ENCODE results near the gene CPNE4.

CPNE4 gene

GRCh38 chr3:131796111-131796510 is 238.7 kb downstream of the CPNE4 start:
- peaks cover 16% of the 10 kb centered on the region for H3K27me3 Mint-ChIP-seq
- no peak overlapping the region for H3K27ac Mint-ChIP-seq
- peaks cover 4% of the 10 kb centered on the region for H3K4me1 Mint-ChIP-seq (ENCODE audit: low read depth)
- H3K9me3 Mint-ChIP-seq (ENCODE audit: low read depth): no peaks in the 10 kb centered on the region
- H3K4me3 Mint-ChIP-seq: no peak overlapping the region
- H3K36me3 Mint-ChIP-seq: no peaks in the 10 kb centered on the region

- H3K9me3 Mint-ChIP-seq (ENCODE audit: low read depth): no peaks in the 10 kb centered on the region
- peaks cover 16% of the 10 kb centered on the region for H3K27me3 Mint-ChIP-seq
- H3K27ac Mint-ChIP-seq: no peak overlapping the region
- H3K4me3 Mint-ChIP-seq: no peak overlapping the region
- no peaks in the 10 kb centered on the region for H3K36me3 Mint-ChIP-seq
- H3K4me1 Mint-ChIP-seq (ENCODE audit: low read depth): peaks cover 4% of the 10 kb centered on the region
Measured at GRCh38 chr3:131795390-131796090, 239.3 kb downstream of the CPNE4 start.

GRCh38 chr3:131794766-131795388 is 239.9 kb downstream of the CPNE4 start:
- H3K36me3 Mint-ChIP-seq: no peaks in the 10 kb centered on the region
- H3K9me3 Mint-ChIP-seq (ENCODE audit: low read depth): no peaks in the 10 kb centered on the region
- peaks cover 16% of the 10 kb centered on the region for H3K27me3 Mint-ChIP-seq
- no peak overlapping the region for H3K4me3 Mint-ChIP-seq
- no peak overlapping the region for H3K27ac Mint-ChIP-seq
- peaks cover 4% of the 10 kb centered on the region for H3K4me1 Mint-ChIP-seq (ENCODE audit: low read depth)

GRCh38 chr3:131793870-131794269 is 240.9 kb downstream of the CPNE4 start:
- H3K9me3 Mint-ChIP-seq (ENCODE audit: low read depth): no peaks in the 10 kb centered on the region
- H3K4me3 Mint-ChIP-seq: no peak overlapping the region
- H3K4me1 Mint-ChIP-seq (ENCODE audit: low read depth): peaks cover 4% of the 10 kb centered on the region
- H3K36me3 Mint-ChIP-seq: no peaks in the 10 kb centered on the region
- H3K27me3 Mint-ChIP-seq: peaks cover 16% of the 10 kb centered on the region
- H3K27ac Mint-ChIP-seq: no peak overlapping the region

GRCh38 chr3:131789188-131789587 is 245.6 kb downstream of the CPNE4 start:
- no peaks in the 10 kb centered on the region for H3K36me3 Mint-ChIP-seq
- no peaks in the 10 kb centered on the region for H3K4me1 Mint-ChIP-seq (ENCODE audit: low read depth)
- no peaks in the 10 kb centered on the region for H3K9me3 Mint-ChIP-seq (ENCODE audit: low read depth)
- H3K27me3 Mint-ChIP-seq: peaks cover 3% of the 10 kb centered on the region
- no peak overlapping the region for H3K27ac Mint-ChIP-seq
- no peak overlapping the region for H3K4me3 Mint-ChIP-seq

GRCh38 chr3:131786386-131786785 is 248.4 kb downstream of the CPNE4 start:
- no peaks in the 10 kb centered on the region for H3K27me3 Mint-ChIP-seq
- H3K4me3 Mint-ChIP-seq: no peak overlapping the region

GRCh38 chr3:131782751-131783150 is 252.1 kb downstream of the CPNE4 start:
- Mint-ChIP-seq H3K4me3 (no peak overlapping the region), H3K27me3 (no peaks in the 10 kb centered on the region), H3K27ac (no peak overlapping the region), H3K4me1 (ENCODE audit: low read depth) (no peaks in the 10 kb centered on the region), H3K9me3 (ENCODE audit: low read depth) (no peaks in the 10 kb centered on the region), H3K36me3 (no peaks in the 10 kb centered on the region)

More at GRCh38 chr3:131786386-131786785, 248.4 kb downstream of the CPNE4 start:
- no peaks in the 10 kb centered on the region for H3K36me3 Mint-ChIP-seq
- no peak overlapping the region for H3K27ac Mint-ChIP-seq
- no peaks in the 10 kb centered on the region for H3K4me1 Mint-ChIP-seq (ENCODE audit: low read depth)
- no peaks in the 10 kb centered on the region for H3K9me3 Mint-ChIP-seq (ENCODE audit: low read depth)

- Mint-ChIP-seq H3K4me1 (ENCODE audit: low read depth) (no peaks in the 10 kb centered on the region), H3K27ac (no peak overlapping the region), H3K36me3 (no peaks in the 10 kb centered on the region), H3K9me3 (ENCODE audit: low read depth) (no peaks in the 10 kb centered on the region), H3K27me3 (no peaks in the 10 kb centered on the region), H3K4me3 (no peak overlapping the region)
Measured at GRCh38 chr3:131778526-131778925, 256.3 kb downstream of the CPNE4 start.

GRCh38 chr3:131775650-131776049 is 259.2 kb downstream of the CPNE4 start:
- Mint-ChIP-seq H3K27me3 (peaks cover 5% of the 10 kb centered on the region), H3K27ac (no peak overlapping the region), H3K4me1 (ENCODE audit: low read depth) (no peaks in the 10 kb centered on the region), H3K9me3 (ENCODE audit: low read depth) (no peaks in the 10 kb centered on the region), H3K36me3 (no peaks in the 10 kb centered on the region), H3K4me3 (no peak overlapping the region)

GRCh38 chr3:131772269-131773026 is 262.4 kb downstream of the CPNE4 start:
- Mint-ChIP-seq H3K27me3 (peaks cover 6% of the 10 kb centered on the region), H3K4me3 (no peak overlapping the region), H3K27ac (no peak overlapping the region), H3K4me1 (ENCODE audit: low read depth) (no peaks in the 10 kb centered on the region), H3K9me3 (ENCODE audit: low read depth) (no peaks in the 10 kb centered on the region), H3K36me3 (no peaks in the 10 kb centered on the region)

GRCh38 chr3:131762981-131763564 is 271.7 kb downstream of the CPNE4 start:
- Mint-ChIP-seq H3K9me3 (ENCODE audit: low read depth) (peaks cover 3% of the 10 kb centered on the region), H3K27me3 (peaks cover 8% of the 10 kb centered on the region), H3K4me1 (ENCODE audit: low read depth) (no peaks in the 10 kb centered on the region), H3K4me3 (no peak overlapping the region), H3K36me3 (no peaks in the 10 kb centered on the region), H3K27ac (no peak overlapping the region)

GRCh38 chr3:131756405-131756804 is 278.4 kb downstream of the CPNE4 start:
- Mint-ChIP-seq H3K27me3 (peaks cover 13% of the 10 kb centered on the region), H3K4me3 (no peak overlapping the region), H3K9me3 (ENCODE audit: low read depth) (peaks cover 3% of the 10 kb centered on the region), H3K4me1 (ENCODE audit: low read depth) (no peaks in the 10 kb centered on the region), H3K27ac (no peak overlapping the region), H3K36me3 (no peaks in the 10 kb centered on the region)

- Mint-ChIP-seq H3K9me3 (ENCODE audit: low read depth) (peaks cover 3% of the 10 kb centered on the region), H3K4me1 (ENCODE audit: low read depth) (no peaks in the 10 kb centered on the region), H3K27me3 (peaks cover 12% of the 10 kb centered on the region), H3K36me3 (no peaks in the 10 kb centered on the region), H3K27ac (no peak overlapping the region), H3K4me3 (no peak overlapping the region)
Measured at GRCh38 chr3:131755380-131755779, 279.4 kb downstream of the CPNE4 start.

GRCh38 chr3:131750256-131750655 is 284.6 kb downstream of the CPNE4 start:
- peaks cover 4% of the 10 kb centered on the region for H3K9me3 Mint-ChIP-seq (ENCODE audit: low read depth)
- H3K27me3 Mint-ChIP-seq: peaks cover 10% of the 10 kb centered on the region
- H3K4me3 Mint-ChIP-seq: no peak overlapping the region
- no peaks in the 10 kb centered on the region for H3K36me3 Mint-ChIP-seq
- no peak overlapping the region for H3K27ac Mint-ChIP-seq
- H3K4me1 Mint-ChIP-seq (ENCODE audit: low read depth): no peaks in the 10 kb centered on the region

- Mint-ChIP-seq H3K9me3 (ENCODE audit: low read depth) (peaks cover 4% of the 10 kb centered on the region), H3K4me3 (no peak overlapping the region), H3K4me1 (ENCODE audit: low read depth) (no peaks in the 10 kb centered on the region), H3K36me3 (no peaks in the 10 kb centered on the region), H3K27me3 (peaks cover 10% of the 10 kb centered on the region), H3K27ac (no peak overlapping the region)
Measured at GRCh38 chr3:131749826-131750225, 285.0 kb downstream of the CPNE4 start.

Measured in activated naive CD8-positive, alpha-beta T cell (primary cell).